Activated naive CD4-positive, alpha-beta T cell treated with anti-CD3 and anti-CD28 coated beads for 36 hours (primary cell): ENCODE data around the gene LAIR1. TPM values are rescaled to one million over a fixed set of nuclear protein-coding genes. Genes with fewer than 3 reads are reported as not detected.
A peak's percentile ranks its signal among the peaks of the same experiment; 100 is the strongest.
"Not testable (repeated sequence)": the region's sequence is repeated elsewhere in the genome, so short reads cannot be mapped to it uniquely, and the experiment has no call there.

Source experiments
- CTCF ChIA-PET: fragments of 350-600 bp; sonication (Branson Sonifier 250); formaldehyde crosslinking; loops from one replicate; lab custom pipeline; 2021; ENCODE audit warnings: antibody characterized with exemption; lab: Charles Lee
- DNase-seq: peaks from one replicate; pipeline ENCODE4 v3.0.0-alpha.2; 2020
- H3K27ac Mint-ChIP-seq: one replicate; pipeline ENCODE4 v1.8.0; 2021; ENCODE audit warnings: mild to moderate bottlenecking, mixed read lengths
- H3K27me3 Mint-ChIP-seq: one replicate; pipeline ENCODE4 v1.8.0; 2021; ENCODE audit warnings: low read depth, mixed read lengths
- H3K36me3 Mint-ChIP-seq: one replicate; pipeline ENCODE4 v1.8.0; 2021; ENCODE audit warnings: low read depth, mixed read lengths
- H3K4me1 Mint-ChIP-seq: one replicate; pipeline ENCODE4 v1.8.0; 2021; ENCODE audit warnings: low read depth, mixed read lengths
- H3K4me3 Mint-ChIP-seq: one replicate; pipeline ENCODE4 v1.8.0; 2021; ENCODE audit warnings: mild to moderate bottlenecking, moderate library complexity, mixed read lengths
- H3K9me3 Mint-ChIP-seq: one replicate; pipeline ENCODE4 v1.8.0; 2021; ENCODE audit warnings: mixed read lengths
- intact Hi-C: fragments of 100-400 bp; cut with micrococcal nuclease; formaldehyde crosslinking; loops from one replicate; pipeline ENCODE4 v1.15.1; 2023
- total RNA-seq, 2 experiments: library from RNA; stranded (reverse); gene quantifications; one replicate each; pipeline ENCODE4 v1.2.3, GENCODE V29; 2021

The LAIR1 gene
- total RNA-seq, 2 experiments from 2014 or later, result 5.2 to 5.7 TPM

- H3K36me3 Mint-ChIP-seq, result no peaks in the 10 kb centered on the region
- intact Hi-C loops, result no loop called here
- H3K27me3 Mint-ChIP-seq, result peaks cover 33% of the 10 kb centered on the region
- no peaks in the 10 kb centered on the region for H3K9me3 Mint-ChIP-seq
- no peak overlapping the region for H3K27ac Mint-ChIP-seq
- DNase-seq, result no peak
- no peak overlapping the region for H3K4me3 Mint-ChIP-seq
- peaks cover 75% of the 10 kb centered on the region for H3K4me1 Mint-ChIP-seq
- CTCF ChIA-PET, result interaction anchor here (0.8 to 2.4 kb wide), 2 partner anchors 17 to 19 kb away, joined by 3 to 10 read pairs; no protein-coding TSS in a partner anchor
Measured at GRCh38 chr19:54373781-54374631, 9.3 kb upstream of the LAIR1 start.

DNA sequence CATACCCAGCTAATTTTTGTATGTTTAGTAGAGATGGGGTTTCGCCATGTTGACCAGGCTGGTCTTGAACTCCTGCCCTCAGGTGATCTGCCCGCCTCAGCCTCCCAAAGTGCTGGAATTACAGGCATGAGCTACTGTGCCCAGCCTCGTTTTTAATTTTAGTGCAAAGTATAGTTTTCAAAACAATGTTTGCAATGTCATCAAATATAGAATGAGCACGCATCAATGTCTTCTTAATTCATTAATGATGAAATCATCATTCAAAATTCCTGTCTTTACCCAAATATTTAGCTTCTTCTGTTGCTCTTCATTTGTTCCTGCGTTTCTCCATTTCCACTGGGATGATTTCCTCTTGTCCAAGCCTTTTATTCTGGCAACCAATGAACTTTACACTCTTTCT lies 6.7 kb upstream of the LAIR1 start:
- H3K9me3 Mint-ChIP-seq, DNase-seq, H3K36me3 Mint-ChIP-seq, H3K4me3 Mint-ChIP-seq, H3K27ac Mint-ChIP-seq, intact Hi-C loops: not testable (repeated sequence)
- Mint-ChIP-seq H3K27me3 (peaks cover 32% of the 10 kb centered on the region), H3K4me1 (peaks cover 68% of the 10 kb centered on the region)
- CTCF ChIA-PET, result interaction anchor here (1.0 to 2.0 kb wide), 4 partner anchors 15 to 47 kb away, joined by 3 to 13 read pairs (median 4); no protein-coding TSS in a partner anchor

DNA sequence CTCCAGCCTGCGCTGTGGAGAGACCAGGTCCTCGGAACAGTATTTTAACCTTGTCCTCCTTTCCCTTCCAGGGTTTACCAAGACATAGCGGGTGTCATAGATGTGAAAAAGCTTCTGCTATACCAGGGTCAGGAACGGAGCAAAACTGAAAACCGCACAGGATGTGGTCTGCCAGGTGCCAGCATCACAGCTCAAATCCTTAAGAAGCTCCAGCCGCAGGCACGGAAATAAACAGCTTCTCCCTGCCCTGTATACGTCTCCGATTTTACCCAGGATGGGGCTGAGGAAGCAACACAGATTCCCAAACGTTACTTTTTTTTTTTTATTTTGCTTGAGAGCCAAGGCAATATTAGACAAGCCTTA lies 5.7 kb upstream of the LAIR1 start:
- CTCF ChIA-PET, result interaction anchor here (0.6 to 3.9 kb wide), 2 partner anchors 18 to 20 kb away, joined by 3 to 17 read pairs; no protein-coding TSS in a partner anchor
- Mint-ChIP-seq H3K4me1 (peaks cover 66% of the 10 kb centered on the region), H3K27me3 (peaks cover 27% of the 10 kb centered on the region), H3K4me3 (peak overlapping the region; percentile 57)
- intact Hi-C loops, result loop anchor here (1.0 kb wide), 1 partner anchor 8 kb away; no protein-coding TSS in a partner anchor
- not testable (repeated sequence) for H3K9me3 Mint-ChIP-seq, H3K27ac Mint-ChIP-seq, H3K36me3 Mint-ChIP-seq
- peak; percentile 87 for DNase-seq

GRCh38 chr19:54369688-54370433 lies 5.1 kb upstream of the LAIR1 start:
- intact Hi-C loops, result loop anchor here (1.0 kb wide), 1 partner anchor 8 kb away; no protein-coding TSS in a partner anchor
- not testable (repeated sequence) for H3K27ac Mint-ChIP-seq

GRCh38 chr19:54369082-54369687 lies 4.5 kb upstream of the LAIR1 start:
- CTCF ChIA-PET, result interaction anchor here (3.9 kb wide), 1 partner anchor 22 kb away, joined by 17 read pairs; no protein-coding TSS in a partner anchor
- Mint-ChIP-seq H3K27ac (no peak overlapping the region), H3K27me3 (peaks cover 20% of the 10 kb centered on the region), H3K9me3 (no peaks in the 10 kb centered on the region), H3K36me3 (no peaks in the 10 kb centered on the region), H3K4me3 (peak overlapping the region; percentile 57), H3K4me1 (peaks cover 63% of the 10 kb centered on the region)
- intact Hi-C loops, result no loop called here
- no peak for DNase-seq

More at GRCh38 chr19:54369688-54370433, 5.1 kb upstream of the LAIR1 start:
- H3K9me3 Mint-ChIP-seq, DNase-seq, H3K36me3 Mint-ChIP-seq: not testable (repeated sequence)
- peak overlapping the region; percentile 57 for H3K4me3 Mint-ChIP-seq
- CTCF ChIA-PET, result interaction anchor here (0.6 to 3.9 kb wide), 2 partner anchors 19 to 21 kb away, joined by 3 to 17 read pairs; no protein-coding TSS in a partner anchor
- peaks cover 22% of the 10 kb centered on the region for H3K27me3 Mint-ChIP-seq
- peaks cover 64% of the 10 kb centered on the region for H3K4me1 Mint-ChIP-seq

- intact Hi-C loops, result no loop called here
- no peaks in the 10 kb centered on the region for H3K9me3 Mint-ChIP-seq
- H3K27ac Mint-ChIP-seq, result no peak overlapping the region
- DNase-seq, result no peak
- peaks cover 1% of the 10 kb centered on the region for H3K36me3 Mint-ChIP-seq
- H3K4me3 Mint-ChIP-seq, result no peak overlapping the region
- CTCF ChIA-PET, result interaction anchor here (3.9 kb wide), 1 partner anchor 24 kb away, joined by 17 read pairs; no protein-coding TSS in a partner anchor
- H3K27me3 Mint-ChIP-seq, result peaks cover 17% of the 10 kb centered on the region
- peaks cover 67% of the 10 kb centered on the region for H3K4me1 Mint-ChIP-seq
Measured at GRCh38 chr19:54366811-54367210, 2.1 kb upstream of the LAIR1 start.

DNA sequence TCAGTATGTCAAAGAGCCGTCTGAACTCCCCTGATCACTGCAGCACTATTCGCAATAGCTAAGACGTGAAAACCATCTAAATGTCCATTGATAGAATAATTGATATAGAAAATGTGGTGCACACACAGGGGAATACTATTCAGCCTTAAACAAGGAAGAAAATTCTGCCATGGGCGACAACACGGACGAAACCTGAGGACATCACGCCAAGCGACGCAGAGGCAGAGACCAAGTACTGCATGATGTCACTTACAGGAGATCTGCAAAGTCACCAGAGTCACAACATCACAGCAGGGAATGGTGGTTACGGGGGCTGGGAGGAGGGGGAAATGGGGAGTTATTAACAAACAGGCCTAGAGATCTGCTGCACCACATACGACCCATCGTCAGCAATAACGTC lies 1.1 kb upstream of the LAIR1 start:
- Mint-ChIP-seq H3K4me1 (peaks cover 70% of the 10 kb centered on the region), H3K27me3 (peaks cover 11% of the 10 kb centered on the region)
- CTCF ChIA-PET, result interaction anchor here (1.1 to 1.8 kb wide), 3 partner anchors 11 to 25 kb away, joined by 4 to 16 read pairs (median 4); no protein-coding TSS in a partner anchor
- not testable (repeated sequence) for DNase-seq, H3K36me3 Mint-ChIP-seq, H3K27ac Mint-ChIP-seq, H3K4me3 Mint-ChIP-seq, H3K9me3 Mint-ChIP-seq
- intact Hi-C loops, result loop anchor here (1.0 to 2.0 kb wide), 2 partner anchors 13 to 23 kb away; no protein-coding TSS in a partner anchor

- not testable (repeated sequence) for H3K9me3 Mint-ChIP-seq, H3K36me3 Mint-ChIP-seq, DNase-seq, H3K27me3 Mint-ChIP-seq
- CTCF ChIA-PET, result interaction anchor here (1.1 kb wide), 1 partner anchor 29 kb away, joined by 3 read pairs; no protein-coding TSS in a partner anchor
- Mint-ChIP-seq H3K27ac (peak overlapping the region; percentile 75), H3K4me3 (peak overlapping the region; percentile 71), H3K4me1 (peaks cover 49% of the 10 kb centered on the region)
- intact Hi-C loops, result loop anchor here (5.0 kb wide), 2 partner anchors 115 to 495 kb away; partner anchors contain the start of gene MYADM
Measured at GRCh38 chr19:54361680-54362422, 2.9 kb downstream of the LAIR1 start.

DNA sequence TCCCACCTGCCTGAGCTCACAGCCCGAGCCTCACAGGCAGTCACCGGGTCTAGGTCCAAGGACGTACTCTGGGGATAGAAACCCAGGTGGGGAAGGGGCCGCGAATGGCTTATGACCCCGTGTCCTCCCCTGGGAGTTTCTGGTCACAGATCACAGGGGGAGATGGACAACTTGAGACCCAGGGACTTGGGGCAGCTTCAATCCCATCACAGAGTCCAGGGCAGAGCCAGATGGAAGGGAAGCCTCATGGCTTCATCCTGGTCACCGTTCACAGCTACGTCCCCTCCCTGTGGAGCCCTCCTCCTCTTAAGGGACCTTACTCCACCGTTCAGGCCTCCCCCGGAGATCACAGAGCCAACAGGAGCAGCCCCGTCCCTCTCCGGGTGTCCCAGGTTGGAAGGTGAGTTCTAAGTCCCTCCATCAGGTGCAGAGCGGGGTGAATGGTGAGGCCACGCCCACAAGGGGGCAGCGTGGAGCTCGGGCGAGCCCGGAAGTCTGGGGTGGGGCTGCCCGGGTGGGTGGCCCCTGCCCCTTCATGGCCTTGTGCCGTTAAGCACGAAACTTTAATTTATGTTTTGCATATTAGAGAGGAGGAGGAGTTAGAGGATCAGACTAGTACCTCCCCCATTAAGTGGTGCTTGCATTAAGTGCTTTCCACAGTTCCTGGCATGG lies 5.4 kb downstream of the LAIR1 start:
- H3K27ac Mint-ChIP-seq, intact Hi-C loops, H3K27me3 Mint-ChIP-seq, H3K4me3 Mint-ChIP-seq, H3K9me3 Mint-ChIP-seq, H3K36me3 Mint-ChIP-seq: not testable (repeated sequence)
- H3K4me1 Mint-ChIP-seq, result peaks cover 34% of the 10 kb centered on the region
- CTCF ChIA-PET, result interaction anchor here (1.1 kb wide), 1 partner anchor 31 kb away, joined by 3 read pairs; no protein-coding TSS in a partner anchor
- peak; percentile 76 for DNase-seq

GRCh38 chr19:54357381-54357780 lies 7.3 kb downstream of the LAIR1 start:
- Mint-ChIP-seq H3K4me1 (peaks cover 23% of the 10 kb centered on the region), H3K36me3 (no peaks in the 10 kb centered on the region), H3K4me3 (no peak overlapping the region), H3K27me3 (no peaks in the 10 kb centered on the region), H3K9me3 (no peaks in the 10 kb centered on the region), H3K27ac (no peak overlapping the region)
- no peak for DNase-seq
- intact Hi-C loops, result no loop called here
- CTCF ChIA-PET, result interaction anchor here (1.1 to 3.5 kb wide), 3 partner anchors 15 to 34 kb away, joined by 3 to 27 read pairs (median 6); no protein-coding TSS in a partner anchor
